HG03159 (cell line): ENCODE measurements around the gene SIGLEC8.
"Not testable (repeated sequence)": the region's sequence is repeated elsewhere in the genome, so short reads cannot be mapped to it uniquely, and the experiment has no call there.

Experiments used
- ATAC-seq: cut with Tn5 transposase; IDR thresholded peaks from one replicate; pipeline ENCODE4 v1.9.1; 2021; ENCODE audit warnings: mild to moderate bottlenecking, moderate library complexity; ENCODE audit not compliant: unreplicated experiment

The SIGLEC8 gene

DNA sequence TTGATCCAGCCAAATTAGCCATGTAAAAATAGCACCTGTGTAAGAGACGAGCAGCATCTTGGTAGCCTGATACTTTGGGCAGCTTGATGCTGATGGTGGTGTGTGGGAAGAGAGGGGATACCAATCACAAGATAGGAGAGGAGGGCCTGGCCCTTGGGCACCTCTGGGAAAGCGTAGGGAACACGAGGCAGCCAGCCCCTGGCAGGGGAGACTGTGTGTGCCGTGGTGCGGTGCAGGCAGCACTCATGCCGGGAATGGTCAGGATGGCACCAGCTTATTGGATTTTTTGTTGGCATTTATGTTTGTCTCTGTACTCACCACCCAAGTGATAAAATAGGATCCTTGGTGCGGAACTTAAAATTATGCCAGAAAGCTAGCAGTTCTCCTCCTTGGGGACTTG lies 10.2 kb downstream of the SIGLEC8 start:
- ATAC-seq = no peak

DNA sequence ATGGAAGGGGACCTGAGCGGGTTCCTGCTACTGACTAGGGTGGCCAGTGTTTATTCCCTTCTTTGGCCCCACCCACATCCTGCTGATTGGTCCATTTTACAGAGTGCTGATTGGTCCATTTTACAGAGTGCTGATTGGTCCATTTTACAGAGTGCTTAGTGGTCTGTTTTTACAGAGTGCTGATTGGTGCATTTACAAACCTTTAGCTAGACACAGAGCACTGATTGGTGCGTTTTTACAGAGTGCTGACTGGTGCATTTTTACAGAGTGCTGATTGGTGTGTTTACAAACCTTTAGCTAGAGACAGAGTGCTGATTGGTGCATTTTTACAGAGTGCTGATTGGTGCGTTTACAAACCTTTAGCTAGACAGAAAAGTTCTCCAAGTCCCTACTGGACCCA lies 10.7 kb downstream of the SIGLEC8 start:
- not testable (repeated sequence) for ATAC-seq

DNA sequence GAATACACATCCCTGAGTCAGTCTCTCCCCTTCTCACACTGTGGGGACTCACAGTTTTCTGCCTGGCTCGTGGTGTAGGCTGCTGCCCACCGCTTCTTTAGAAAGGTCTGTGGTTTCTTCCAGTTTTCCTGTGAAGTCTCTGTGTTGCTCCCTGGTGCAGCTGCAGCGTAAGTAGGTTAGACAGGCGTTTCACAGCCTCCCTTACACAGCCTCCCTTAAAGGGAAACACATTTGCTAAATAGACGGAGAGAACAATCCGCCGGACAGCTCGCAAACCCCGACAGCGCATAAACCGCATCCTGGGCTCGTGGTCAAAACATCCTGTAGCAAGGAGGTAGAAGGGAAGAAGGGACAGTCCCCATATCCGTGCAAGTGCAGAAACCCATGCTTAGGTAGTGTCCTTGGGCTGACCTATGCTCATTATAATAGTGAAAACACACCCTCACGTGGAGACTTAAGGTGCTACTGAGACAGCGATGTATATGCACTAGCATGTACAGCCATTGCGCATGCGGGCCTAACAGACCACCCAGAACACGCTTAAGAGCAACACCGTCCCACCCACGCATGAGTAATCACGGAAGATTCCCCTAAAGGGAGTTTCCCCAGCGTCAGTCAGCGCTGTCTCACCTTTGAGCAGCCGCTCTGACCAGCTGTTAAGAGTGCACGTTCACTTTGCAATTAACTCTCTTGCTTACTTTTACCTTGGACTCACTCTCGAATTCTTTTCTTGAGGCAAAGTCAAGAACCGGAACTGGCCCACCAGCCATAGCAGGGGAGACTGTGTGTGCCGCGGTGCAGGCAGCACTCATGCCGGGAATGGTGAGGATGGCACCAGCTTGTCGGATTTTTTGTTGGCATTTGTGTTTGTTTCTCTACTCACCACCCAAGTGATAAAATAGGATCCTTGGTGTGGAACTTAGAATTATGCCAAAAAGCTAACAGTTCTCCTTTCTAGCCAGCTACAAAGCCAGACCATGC lies 16.6 kb downstream of the SIGLEC8 start:
- peak; percentile 92 for ATAC-seq

DNA sequence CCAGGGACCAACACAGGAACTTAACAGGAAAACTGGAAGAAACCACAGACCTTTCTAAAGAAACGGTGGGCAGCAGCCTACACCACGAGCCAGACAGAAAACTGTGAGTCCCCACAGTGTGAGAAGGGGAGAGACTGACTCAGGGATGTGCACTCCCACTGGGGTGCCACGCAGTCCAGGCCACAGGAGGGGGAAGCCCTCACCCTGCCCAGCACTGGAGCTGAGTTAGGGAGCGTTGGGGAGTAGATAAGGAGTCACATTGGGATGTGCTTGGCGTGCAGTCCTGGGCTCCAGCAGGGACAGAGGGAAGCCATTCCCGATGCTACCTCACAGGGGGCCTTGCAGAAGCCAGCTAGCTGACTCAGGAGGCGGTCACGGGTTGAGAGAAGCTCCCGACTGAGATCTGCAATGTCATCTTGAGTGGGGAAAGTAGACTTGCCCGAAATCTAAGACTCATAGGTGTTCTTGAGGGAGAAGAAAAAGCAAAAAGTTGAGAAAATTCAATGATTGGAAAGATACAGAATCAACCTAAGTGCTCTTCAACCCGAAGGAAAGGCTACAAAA lies 17.3 kb downstream of the SIGLEC8 start:
- ATAC-seq = no peak

DNA sequence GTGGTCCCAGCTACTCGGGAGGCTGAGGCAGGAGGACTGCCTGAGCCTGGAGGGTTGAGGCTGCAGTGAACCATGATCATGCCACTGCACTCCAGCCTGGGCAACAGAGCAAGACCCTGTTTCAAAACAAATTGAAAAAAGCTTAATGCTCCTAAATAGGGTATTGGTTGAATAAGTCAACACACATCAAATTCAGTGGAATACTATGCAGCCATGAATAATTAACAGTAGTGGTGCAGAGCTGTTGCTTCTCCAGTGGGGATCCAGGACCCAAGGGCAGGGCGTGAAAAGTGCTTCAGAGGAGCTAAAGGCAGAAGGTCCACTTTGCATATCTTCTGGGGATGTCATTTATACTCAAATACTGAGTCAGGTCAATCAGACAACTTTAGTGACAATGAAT lies 18.2 kb downstream of the SIGLEC8 start:
- no peak for ATAC-seq

DNA sequence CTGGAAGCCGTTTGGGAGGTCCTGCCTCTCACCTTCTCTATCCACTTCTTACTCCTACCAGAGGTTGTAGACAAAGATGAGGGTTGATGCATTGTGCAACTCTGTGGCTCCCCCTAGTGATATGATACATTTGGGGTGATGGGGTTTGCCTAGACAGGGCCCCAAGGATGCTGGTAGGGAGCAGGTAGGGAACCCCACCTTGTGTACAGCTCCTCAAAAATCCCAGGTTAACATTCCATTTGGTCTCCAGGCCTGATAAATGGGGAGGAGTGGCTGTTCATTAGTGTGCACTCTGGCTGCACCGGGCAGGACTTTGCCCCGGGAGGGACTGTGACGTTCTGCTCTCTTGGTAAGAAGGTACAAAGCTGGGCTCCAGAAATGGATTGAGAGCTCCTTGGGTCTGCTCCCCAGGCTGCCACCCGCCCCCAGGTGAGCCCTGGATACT lies 19.2 kb downstream of the SIGLEC8 start:
- ATAC-seq = no peak

DNA sequence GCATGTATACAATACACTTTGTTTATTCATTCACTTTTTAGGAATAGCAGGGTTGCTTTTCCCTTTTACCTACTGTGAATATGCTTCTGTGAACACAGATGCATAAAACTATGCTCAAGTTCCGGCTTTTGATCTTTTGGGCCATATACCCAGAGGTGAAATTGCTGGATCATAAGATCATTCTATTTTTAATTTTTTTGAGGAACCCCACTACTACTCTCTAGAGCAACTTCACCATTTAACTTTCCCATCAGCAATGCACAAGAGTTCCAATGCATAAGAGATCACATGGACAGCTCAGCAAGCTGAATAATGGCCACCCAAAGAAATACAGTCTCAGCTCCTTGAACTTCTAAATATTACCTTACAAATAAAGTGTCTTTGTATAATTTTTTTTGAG lies 23.8 kb downstream of the SIGLEC8 start:
- no peak for ATAC-seq

DNA sequence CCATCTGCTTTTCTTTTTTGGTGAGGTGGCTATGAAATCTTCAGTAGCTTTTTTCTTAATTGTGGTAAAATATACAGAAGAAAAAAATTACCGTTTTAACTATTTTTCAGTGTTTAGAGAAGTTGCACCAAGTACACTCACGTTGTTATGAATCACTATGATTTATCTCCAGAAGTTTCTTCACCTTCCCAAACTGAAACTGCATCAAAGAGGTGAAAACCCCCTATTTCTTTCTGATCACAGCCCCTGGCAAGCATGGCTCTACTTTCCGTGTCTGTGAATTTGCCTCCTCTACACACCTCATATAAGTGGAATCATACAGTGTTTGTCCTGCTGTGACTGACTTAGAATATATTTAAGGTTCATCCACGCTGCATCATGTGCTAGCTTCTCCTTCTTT lies 25.2 kb downstream of the SIGLEC8 start:
- ATAC-seq = no peak

DNA sequence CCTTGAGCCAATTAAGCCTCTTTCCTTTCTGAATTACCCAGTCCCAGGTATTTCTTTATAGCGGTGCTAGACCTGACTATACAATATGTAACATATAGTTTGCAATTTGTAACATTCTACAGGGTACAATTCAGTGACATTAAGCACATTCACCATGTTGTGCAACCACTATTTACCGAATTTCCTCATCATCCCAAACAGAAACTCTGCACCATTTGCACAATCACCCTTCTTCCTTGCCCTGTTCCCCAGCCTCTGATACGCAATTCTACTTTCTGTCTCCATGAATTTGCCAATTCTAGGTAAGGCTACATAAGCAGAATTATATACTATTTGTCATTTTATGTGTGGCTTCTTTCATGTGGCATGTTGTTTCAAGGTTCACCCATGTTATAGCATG lies 27.1 kb downstream of the SIGLEC8 start:
- ATAC-seq = no peak

DNA sequence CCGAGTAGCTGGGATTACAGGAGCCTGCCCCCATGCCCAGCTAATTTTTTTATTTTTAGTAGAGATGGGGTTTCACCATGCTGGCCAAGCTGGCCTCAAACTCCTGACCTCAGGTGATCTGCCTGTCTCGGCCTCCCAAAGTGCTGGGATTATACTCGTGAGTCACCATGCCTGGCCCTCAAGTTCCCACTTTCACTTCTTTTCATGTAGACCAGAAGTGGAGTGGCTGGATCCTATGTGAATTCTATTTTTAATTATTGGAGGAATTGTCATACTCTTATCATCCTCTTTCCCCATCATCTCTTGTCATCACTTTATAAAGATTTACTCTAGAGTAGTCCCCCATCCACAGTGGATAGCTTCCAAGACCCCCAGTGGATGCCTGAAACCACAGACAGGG lies 28.0 kb downstream of the SIGLEC8 start:
- no peak for ATAC-seq

DNA sequence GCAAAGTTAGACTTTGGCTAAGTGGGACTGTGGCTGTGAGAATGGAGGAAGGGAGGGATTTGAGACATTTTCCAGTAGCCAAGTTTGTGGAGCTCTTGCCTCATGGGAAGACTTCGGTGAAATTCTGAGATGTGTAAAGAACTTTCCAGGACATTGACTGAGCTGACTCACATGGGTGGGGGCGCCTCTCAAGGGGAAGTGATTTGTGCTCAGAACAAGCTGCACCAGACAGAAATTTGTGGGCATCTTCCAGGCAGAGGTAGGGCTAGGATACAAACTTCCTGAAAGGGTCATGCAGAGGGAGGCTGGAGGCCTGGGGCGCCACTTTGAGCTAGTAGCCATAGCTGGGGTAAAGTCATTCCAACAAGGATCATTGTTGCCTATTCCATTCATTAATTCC lies 31.1 kb downstream of the SIGLEC8 start:
- no peak for ATAC-seq

DNA sequence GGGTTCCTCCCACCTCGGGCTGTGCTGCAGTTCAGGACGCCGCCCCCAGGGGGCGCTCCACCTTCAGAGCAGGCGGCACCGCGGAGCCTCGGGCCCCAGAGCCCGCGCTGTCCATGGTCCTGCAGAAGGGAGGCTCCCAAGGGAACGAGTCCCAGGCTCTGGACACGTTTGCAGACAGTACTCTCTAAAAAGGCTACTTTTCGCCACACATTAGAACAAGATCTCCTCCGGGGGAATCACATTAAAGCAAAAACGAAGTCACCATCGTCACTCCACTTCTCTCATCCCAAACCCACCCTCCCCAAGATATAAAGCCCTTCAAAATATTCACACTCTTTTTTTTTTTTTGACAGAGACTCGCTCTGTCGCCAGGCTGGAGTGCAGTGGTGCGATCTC lies 36.2 kb downstream of the SIGLEC8 start:
- ATAC-seq = no peak

DNA sequence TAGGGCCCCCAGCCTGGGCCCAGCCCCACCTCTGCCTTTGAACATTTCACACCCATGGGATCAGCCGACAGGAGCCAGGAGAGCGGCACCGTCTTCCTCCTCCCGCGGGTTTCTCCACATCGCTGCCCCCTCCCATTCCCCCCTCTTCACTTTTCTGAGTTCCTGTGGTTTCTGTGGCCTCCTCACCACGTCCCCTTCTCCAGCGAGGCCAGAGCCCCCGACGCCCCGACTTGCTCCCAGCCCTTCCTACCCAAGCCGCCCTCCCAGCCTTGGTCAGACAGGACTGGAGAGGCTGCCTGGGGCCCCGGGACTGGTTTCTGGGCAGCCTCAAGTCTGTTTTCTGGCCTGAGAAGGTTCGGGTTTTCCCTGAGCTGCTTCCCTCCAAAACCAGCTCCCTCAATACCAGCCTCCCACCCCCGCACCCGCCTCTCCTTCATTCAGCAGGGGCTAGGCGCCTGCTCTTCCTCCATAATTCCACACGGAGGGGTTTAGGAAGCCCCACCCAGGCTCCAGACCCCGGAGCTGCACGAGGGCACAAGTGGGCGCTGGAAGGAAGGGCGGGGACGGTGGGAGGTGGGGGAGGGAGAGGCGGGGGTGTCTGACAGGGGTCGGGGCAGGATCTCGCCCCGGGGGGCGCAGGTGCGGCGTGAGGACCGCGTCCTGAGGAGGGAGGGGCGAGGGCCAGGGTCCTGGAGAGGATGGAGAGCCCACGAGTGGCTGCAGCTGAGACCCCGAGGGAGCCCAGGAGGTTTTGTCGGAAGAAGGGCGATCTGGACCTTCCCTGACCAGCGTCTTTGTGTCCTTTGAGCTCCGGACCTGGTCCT lies 36.8 kb downstream of the SIGLEC8 start:
- no peak for ATAC-seq

DNA sequence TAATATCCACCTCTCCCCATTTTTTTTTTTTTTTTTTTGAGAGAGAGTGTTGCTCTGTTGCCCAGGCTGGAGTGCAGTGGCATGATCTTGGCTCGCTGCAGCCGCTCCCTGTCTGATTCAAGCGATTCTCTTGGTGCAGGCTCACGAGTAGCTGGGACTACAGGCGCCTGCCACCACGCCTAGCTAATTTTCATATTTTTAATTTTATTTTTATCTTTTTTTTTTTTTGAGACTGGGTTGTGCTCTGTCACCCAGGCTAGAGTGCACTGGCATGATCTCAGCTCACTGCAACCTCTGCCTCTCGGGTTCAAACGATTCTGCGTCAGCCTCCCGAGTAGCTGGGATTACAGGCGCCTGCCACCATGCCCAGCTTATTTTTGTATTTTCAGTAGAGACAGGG lies 37.7 kb downstream of the SIGLEC8 start:
- not testable (repeated sequence) for ATAC-seq

DNA sequence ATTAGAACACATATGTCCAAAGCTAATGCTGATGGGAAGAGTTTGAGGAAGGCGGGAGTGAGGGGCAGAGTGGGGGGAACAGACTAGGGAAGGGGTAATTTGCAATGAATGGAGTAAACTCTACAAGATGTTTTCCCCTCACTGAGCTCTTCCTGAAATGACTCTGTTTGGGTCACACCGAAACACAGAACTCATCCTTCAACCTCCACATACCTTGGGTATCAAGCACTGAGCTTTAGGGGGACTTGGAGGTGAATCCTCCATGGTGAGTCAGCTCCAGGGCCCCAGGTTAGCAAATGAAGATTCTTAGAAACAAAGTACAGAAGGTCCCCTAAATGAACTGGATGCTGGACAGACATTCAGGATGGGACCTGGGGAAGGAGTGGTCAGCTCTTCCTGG lies 39.5 kb downstream of the SIGLEC8 start:
- ATAC-seq = no peak

DNA sequence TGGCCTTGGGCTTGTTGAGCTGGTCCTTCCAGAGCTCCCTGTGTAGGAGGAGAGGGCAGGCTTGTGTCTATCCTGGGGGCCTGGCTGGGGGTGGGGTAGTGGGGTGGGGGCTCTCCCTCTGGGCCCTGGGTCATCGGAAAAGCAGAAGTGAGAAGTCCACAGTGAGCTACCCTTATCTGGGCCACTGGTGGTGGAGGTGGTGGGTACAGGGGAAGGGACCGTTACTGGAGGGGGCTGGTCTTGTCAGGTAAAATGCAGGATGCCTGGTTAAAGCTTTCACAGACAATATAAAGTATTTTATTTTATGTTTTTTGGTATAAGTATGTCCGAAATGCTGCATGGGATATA lies 40.5 kb downstream of the SIGLEC8 start:
- ATAC-seq = peak; percentile 33

DNA sequence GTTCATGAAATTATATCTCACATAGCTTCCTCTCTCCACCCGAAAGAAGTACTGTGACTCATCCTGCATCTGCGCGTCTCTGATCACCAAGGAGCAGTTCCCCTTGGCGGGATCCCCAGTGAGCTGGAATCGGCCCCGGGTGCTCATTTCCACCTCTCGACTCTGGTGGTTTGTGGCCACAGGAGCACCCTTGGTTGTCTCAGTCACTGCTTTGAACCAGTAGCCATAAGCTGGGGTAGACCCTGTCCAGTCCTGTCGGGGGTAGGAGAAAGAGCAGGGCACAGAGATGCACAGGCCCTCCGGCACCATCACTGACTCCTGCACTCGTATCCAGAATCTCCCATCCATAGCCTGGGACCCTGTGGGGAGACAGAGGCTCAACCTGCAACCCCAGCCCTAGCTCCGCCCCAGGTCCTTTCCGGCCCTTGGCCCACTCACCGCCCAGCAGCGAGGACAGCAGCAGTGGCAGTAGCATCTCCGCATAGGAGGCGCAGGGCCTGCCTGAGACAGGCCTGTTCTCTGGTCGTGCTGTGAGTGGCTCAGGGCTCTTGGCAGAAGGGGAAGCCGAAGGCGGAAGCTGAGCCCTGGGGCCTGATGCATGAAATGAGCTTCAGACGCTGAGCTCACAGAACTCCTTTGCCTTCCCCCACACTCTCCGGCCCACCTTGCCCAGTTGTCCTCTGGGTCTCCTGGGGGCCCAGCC lies 41.0 kb downstream of the SIGLEC8 start, which contains the start of gene SIGLEC10:
Gene SIGLEC10 (minus strand): TSS at position 536 of the 703 bp plus-strand sequence. CDS start 61 bp downstream, at position 475.
- ATAC-seq = peak; percentile 55

DNA sequence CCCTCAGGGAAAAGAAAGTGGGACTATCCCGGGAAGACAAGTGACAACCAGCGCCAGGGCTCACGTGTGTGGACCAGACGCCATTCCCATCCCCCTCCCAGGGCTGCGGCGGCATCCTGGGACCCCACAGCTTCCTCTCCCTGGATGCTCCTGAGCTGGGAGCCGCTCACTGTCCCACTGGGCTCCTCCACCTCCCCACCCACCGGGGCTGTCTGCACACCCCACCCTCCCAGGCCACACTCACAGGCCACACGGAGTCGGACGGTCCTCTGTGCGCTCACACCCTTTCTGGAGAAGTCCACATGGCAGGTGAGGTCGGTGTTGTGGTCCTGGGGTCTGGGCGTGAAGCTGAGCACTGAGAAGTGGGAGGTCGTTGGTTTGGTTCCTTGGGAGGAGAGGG lies 41.8 kb downstream of the SIGLEC8 start:
- ATAC-seq = not testable (repeated sequence)

DNA sequence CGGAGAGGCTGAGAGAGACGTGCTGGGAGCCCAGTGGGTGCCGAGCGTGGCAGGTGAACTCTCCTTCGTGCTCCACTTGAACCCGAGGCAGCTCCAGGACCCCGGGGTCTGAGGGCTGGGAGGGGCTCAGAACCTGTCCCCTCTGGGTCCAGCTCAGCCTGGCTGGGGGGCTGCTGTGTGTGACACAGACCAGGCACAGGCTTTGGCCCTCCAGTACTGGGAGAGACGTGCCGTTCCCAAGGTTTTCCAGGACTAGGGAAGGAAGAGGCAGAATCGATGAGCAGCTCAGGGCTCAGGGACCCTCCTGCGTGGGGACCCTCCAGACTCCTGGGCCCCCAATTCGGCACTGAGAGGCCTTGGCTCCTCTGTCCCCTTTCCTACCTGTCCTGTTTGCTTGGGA lies 43.1 kb downstream of the SIGLEC8 start:
- ATAC-seq = no peak

DNA sequence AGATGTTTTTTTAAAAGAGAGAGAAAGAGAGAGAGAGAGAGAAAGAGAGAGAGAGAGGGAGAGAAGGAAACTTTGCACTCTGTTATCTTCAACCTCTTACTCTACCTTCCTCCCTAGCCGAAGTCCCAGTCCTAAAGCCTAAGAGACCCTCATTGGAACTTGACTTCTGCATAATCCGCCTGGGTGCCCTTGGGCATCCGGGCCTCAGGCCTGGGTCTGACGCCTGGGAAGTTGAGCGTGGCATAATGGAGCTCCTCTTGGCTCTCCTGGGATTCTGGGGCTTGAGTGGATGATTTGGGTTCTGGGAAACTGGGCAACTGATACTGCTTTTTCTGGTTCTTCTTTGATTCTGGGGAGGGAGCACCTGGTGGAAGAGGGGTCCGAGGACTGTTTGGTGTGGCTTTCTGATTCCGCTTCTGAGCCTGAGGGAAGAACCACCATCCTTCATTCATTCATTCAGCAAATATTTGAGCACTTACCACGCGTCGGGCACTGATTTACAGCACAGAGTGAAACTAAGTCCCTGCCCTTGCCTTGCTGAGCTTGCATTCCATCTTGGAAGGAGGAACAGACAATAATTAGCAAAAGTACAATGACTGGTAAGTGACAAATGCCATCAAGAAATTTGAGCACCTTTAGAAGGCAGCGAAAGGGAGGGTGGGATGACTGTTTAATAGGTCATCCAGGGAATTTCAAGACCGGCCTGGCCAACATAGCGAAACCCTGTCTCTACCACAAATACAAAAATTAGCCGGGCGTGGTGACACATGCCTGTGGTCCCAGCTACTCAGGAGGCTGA lies 47.1 kb downstream of the SIGLEC8 start:
- no peak for ATAC-seq
